Endothelial cell of umbilical vein (primary cell): ENCODE measurements around the gene DCAF12.

ENCODE experiments used
- CTCF ChIP-seq, 2 donors: IDR thresholded peaks; 1 replicate in 1 of 2; 2 replicates in 1 of 2; pipeline ENCODE4 v1.5.1; 2011; ENCODE audit warnings: low read length in 2 of 2, mild to moderate bottlenecking in 2 of 2, moderate library complexity in 2 of 2, control low read depth in 1 of 2, inconsistent platforms in 1 of 2, low read depth in 1 of 2; ENCODE audit not compliant: insufficient read depth in 1 of 2; ENCODE audit errors: extremely low read depth in 1 of 2
- EZH2 ChIP-seq: IDR thresholded peaks from 2 replicates; pipeline ENCODE4 v1.6.1; 2012; ENCODE audit warnings: borderline replicate concordance, low read depth, mild to moderate bottlenecking, moderate library complexity, low read length, inconsistent platforms; ENCODE audit not compliant: severe bottlenecking
- FOS ChIP-seq: IDR thresholded peaks from 2 replicates; pipeline ENCODE4 v1.6.1; 2011; ENCODE audit warnings: mild to moderate bottlenecking, low read length, moderate library complexity, borderline replicate concordance; ENCODE audit not compliant: insufficient read depth
- JUN ChIP-seq: IDR thresholded peaks from 2 replicates; pipeline ENCODE4 v1.6.1; 2011; ENCODE audit warnings: borderline replicate concordance, low read depth; ENCODE audit not compliant: insufficient read length, insufficient read depth
- MAX ChIP-seq: IDR thresholded peaks from 2 replicates; pipeline ENCODE4 v1.6.1; 2011; ENCODE audit not compliant: insufficient read depth, insufficient read length
- POLR2A ChIP-seq: IDR thresholded peaks from 2 replicates; pipeline ENCODE4 v1.6.1; 2012; ENCODE audit warnings: low read depth, mild to moderate bottlenecking, control low read depth, low read length
- POLR2AphosphoS5 ChIP-seq: IDR thresholded peaks from 2 replicates; pipeline ENCODE4 v1.6.1; 2012; ENCODE audit warnings: low read depth, mild to moderate bottlenecking, control low read depth, low read length, moderate library complexity; ENCODE audit not compliant: insufficient read depth

DNA sequence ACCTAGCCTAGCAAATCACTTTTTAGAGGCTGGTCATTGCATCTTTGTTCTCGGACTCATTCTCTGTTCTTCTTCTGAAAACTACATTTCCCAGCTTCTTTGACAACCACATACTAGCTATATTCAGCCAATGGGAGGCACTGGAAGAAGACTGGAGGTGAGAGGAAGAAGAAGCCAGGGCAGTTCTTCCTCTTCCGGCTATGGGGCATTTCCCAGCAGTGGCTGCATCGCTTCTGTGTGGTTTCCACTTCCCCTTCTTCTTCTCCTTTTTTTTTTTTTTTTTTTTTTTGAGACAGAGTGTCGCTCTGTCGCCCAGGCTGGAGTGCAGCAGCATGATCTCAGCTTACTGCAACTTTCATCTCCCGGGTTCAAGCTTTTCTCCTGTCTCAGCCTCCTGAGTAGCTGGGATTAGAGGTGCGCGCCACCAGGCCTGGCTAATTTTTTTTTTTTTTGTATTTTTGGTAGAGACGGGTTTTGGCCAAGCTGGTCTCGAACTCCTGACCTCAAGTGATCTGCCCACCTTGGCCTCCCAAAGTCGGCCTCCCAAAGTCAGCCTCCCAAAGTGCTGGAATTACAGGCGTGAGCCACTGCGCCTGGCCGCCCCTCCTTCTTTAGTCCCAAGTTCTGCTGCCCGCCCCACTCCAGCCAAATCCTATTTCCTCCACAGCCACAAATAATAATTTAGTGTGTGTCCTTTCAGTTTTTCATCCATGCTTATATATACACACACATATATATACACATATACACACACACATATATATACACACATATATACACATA is 45.4 kb upstream of the DCAF12 start:
- TF ChIP-seq CTCF (IDR thresholded peaks at IDR 0.05; ENCODE audit: extremely low read depth in 1 of 2, insufficient read depth in 1 of 2, low read depth in 1 of 2, low read length in 2 of 2) (no peak), EZH2 (no peak), POLR2A (no peak), JUN (no peak), POLR2AphosphoS5 (no peak), FOS (no peak), MAX (no peak)
